GDM1 (cell line): ENCODE results near the gene CDHR2.

ENCODE experiments used
- DNase-seq: peaks from one replicate; lab custom pipeline; 2025; lab: John Stamatoyannopoulos, UW

Gene CDHR2

DNA sequence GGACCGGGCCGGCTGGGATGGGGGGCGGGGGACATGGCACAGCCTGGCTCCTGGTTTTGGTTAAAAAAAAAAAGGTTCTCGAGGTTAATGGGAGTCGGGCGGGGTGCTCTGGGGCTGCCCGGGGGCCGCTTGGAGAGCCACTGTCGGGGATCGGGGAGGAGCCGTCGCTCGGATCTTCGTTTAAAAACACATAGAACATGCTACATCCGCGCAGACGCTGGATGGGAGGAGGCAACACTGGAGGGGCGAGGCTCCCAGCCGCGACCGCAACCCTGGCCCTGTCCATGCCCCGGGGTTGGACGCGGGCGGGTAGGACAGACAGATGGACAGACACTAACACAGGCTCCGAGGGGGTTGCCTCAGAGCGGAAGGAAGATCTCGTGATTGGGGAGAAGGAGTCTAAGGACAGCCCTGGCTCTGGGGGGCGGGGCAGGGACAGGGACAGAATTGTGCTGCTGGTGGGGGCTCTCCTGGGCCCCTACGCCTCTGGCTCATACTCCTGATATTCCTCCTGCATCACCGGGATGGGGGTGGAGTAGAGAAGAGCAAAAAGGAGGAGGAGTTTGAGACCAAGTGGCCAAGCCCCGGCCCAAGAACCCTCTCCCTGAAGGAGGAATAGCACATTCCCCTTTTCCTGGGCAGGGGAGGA is 71.3 kb downstream of the CDHR2 start:
- DNase-seq, result no peak

DNA sequence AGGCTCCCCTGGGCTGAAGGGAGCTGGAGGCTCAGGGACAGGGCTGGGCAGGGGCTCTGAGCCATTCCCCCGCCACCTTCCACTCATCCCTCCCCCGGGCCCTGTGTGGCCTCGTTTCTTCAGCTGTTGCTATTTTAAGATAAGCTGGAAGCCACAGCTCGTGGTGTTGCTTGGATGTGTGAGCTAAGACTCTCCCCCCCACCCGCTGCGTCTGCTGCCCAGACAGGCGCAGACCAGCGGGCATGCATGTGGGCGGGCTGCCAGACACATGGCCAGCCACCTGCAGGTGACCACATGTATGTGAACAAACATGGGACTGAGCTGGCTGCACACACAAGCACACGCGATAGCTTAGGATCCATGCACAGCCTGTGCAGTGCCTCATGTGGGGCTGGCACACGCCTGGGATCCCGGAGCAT is 72.5 kb downstream of the CDHR2 start:
- DNase-seq, result no peak

DNA sequence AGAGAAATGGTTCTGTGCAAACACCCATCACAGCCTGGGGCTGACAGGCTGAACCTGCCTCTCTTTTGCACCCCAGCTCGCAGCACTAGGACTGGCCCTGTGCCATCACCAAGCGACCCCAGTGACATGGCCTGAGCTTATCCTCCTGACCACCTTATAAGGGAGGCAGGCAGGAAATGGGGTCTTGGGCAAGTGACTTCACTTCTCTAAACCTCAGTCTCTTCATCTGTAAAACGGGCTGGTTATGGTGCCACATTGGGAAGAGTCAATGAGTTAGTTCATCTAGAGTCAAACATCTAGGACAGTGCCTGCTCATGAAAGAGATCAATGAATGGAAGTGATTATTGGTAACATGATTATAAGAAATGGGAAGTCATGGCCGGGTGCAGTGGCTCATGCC is 75.0 kb downstream of the CDHR2 start:
- DNase-seq, result no peak

DNA sequence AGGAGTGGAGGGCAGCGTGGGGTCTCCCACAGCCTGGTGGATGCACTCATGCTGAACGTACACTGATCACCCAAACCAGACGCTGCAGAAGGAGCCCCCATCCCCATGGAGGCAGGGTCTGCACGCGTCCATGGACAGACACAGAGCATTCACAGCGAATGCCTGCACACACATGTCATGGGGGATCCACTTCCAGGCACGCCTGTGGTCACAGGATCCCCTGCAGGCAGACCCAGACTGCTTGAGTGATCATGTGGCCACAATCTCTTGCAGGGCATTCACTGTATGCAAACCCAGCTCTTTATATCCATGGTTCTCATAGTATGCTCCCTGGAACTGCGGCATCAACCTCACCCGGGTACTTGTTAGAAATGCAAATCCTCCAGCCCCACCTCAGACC is 75.8 kb downstream of the CDHR2 start:
- DNase-seq, result no peak

DNA sequence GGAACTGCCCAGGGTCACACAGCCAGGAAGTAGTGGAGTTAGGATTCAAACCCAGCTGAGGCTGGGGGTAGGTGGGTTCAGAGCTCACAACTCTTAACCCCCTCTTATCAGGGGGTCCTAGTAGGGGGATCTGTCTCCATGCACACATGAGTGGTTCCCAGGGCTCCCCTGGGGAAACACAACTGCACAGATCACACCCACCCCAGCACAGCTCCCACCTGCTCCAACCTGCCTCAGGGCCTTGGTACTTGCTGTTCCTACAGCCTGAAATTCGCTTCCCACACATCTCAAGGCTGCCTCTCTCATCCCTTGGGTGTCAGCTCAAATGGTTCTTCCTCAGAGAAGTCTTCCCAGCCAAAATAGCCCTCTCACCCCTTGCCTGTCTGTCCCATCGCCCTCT is 76.4 kb downstream of the CDHR2 start:
- no peak for DNase-seq

DNA sequence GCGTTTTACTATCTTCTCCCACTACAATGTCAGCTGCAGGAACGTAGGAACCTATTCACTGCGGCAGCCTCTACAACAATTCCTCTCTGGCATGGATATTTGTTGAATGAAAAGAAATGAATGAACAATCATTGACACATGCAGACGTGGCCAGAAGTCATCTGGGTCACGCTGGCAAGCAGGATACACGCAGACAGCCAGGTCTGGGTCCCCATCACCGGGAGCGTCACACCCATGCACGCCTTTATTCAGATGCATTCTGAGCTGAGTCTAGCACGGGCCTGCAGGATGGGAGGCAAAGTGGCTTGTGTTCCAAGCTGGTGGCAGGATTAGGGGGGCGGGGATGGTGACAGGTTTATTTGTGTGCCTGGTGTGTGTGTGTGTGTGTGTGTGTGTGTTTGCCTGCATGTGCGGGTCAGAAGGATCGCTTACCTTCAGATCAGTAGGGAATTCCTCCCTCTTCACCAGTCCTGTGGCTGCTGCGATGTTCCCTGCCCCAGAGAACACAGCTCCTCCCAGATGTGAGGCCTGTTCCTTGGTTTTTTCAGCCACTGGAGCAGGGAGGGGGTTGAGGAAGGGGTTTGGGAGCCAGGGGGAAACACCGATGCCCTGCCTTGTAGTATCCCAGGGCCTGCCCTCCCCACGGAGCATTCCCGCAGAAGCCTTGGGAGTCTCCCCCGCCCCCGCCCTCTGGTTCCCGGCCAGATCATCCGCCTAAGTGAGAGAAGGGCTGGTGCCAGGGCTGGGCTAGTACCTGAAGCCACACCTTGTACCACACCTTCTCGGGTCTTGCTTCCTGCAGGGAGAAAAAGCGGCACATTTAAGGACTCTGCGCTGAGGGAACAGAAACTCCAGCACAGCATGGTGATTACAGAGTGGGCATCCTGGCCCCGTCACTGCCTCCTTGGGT is 77.1 kb downstream of the CDHR2 start:
- no peak for DNase-seq

DNA sequence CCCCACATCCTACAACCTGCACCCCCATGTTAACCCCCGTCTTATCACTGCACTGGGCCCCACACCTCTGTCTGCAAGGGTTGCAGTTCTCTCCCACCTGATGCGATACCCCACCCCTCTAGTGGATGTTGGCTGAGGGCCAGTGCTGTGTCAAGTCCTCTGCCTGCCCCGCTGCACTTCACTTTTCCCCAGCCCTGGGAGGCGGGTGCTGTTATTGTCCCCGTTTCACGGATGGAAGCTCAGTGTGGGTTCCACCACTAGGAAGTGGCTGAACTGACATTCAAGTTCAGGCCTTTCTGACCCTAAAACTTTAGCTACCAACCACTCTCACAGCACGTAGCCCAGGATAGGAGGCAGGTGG is 77.7 kb downstream of the CDHR2 start:
- DNase-seq, result no peak

DNA sequence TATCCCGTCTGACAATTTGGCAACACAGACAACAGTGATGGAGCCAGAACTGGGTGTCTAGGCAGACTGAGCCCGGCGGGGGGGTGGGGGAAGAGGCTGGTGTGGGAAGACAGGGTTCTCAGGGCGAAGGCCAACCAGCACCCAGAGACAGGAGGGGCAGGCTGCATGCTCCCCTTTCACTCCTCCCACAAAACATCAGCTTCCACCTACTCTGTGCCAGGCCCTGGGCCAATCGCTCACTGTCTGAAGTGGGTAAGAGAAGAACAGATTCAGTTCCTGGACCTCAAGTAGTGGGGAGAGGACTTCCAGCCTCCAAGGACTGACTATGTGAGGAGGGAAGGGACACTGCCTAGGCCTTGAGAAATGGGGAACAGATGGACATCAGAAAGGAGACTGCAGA is 78.4 kb downstream of the CDHR2 start:
- DNase-seq, result no peak

DNA sequence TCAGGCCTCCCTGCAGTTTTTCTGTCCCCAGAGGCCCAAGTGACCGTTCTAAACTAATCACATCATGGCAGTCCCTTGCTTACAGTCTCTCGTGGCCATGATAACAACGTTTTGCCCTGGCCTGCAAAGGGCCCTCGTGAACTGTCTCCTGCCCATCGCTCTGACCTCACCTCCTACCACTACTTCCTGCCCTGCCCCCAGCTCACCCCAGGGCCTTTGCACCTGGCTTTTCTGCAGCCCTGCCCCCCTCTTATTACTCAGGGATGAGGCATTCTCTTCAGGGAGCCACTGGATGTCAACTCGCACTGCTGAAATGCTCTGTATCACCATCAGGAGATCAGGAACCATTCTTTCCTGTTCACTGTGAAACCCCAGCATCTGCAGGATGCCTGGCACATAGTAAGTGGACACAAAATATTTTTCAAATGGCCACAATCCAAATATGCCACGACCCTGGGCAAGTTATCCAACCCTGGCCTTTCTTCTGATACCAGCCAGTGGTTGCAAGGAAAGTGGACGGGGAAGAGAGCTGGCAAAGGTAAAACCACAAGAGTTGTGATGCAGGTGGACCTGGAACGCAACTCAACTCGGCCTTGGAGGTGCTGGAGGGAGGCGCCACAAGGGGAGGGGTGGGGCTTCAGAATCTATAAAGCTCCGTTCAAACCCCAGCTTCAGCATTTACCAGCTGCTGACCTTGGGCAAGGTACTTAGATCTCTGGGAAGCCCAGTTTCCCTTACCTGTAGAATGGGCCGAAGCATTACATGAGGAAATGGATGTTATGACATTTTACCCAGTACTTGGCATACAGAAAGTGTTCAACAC is 79.5 kb downstream of the CDHR2 start:
- no peak for DNase-seq

DNA sequence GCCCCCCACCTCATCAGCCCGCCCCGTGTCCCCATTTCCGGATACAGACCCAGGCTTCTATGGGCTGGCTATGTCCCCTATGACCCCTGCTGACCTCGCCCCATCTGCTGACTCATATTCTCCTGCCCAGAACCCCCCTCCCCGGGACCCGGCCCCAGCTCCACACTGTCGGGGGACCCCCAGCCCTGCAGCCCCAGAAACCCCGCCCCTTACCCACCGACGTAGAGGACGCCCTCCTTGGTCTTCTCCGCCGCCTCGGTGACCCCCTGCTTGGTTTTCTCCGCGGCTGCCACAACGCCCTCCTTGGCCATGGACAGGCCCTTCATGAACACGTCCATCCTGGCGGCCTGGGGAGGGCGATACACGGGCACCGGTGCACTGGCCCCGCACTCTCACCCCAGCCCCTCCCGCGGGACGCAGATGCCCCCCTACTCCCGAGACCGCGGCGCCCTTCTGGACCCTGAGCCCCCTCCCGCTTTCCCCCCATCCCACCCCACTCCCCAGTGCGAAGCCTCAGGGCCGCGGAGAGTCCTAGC is 80.2 kb downstream of the CDHR2 start:
- no peak for DNase-seq

DNA sequence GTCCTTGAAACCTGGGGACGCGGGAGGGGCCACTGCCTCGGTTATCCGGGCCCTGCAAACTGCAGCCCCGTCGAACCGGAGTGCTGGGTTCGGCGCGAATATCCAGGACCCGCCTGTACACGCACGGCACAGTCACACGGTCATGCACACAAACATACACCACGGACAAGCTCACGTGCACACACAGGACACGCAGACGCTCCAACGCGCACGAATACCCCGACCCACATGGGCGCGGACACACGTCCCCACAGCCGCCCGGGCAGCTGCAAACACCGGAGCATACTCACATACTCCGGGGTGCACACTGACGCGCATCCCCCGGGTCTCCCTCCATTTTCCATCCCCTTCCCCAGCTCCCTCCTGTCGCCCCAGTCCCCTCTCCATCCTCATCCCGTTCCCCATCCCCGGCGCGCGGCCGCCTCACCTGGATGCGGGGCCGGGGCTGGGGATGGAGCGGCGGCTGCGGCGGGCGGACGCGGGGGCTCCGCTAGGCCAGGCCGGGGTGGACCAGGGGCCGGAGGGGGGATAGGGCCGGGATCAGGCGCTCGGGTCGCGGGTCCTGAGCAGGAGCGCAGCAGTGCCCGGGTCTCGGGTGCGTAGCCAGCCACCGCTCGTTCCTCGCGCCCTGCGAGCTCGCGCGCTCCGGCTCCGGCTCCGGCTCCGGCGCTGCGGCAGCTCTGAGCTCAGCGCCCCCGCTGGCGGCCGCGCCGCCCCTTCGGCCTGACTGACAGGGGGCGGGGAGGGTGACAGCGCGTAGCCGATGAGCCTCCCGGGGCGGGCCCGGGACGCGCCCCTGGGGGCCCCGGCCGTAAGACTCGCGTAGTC is 80.9 kb downstream of the CDHR2 start, which contains the start of the genes EIF4E1B and SNCB:
TSS of gene EIF4E1B (plus strand) at position 823 of the 828 bp plus-strand sequence. CDS start 12,113 bp downstream, outside the sequence.
TSS of gene SNCB (minus strand) at position 682 of the 828 bp plus-strand sequence. CDS start 880 bp downstream, outside the sequence.
- no peak for DNase-seq

DNA sequence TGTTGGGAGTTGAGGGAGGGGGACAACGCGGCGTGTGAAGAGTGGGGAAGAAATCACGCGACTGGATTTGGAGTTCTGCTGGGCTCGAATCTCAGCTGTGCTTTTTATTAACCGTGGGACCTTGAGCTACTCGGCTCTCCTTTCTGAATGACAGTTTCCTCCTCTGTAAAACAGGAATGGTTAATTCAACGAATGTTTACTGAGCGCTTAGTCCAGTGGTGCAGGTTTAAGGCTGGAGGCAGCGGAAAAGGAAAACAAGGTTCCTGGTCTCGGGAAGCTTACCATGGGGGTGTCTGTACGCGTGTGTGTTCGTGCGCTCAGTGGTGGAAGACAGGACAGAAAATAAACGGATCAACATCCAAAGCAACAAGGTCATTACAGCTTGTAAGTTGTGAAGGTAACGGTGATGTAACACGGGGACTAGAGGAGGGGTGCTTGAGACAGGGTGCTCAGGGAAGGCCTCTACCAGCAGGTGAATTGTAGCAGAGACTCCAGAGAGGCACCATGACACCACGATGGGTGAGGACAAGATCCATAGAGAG is 81.6 kb downstream of the CDHR2 start:
- DNase-seq, result no peak

DNA sequence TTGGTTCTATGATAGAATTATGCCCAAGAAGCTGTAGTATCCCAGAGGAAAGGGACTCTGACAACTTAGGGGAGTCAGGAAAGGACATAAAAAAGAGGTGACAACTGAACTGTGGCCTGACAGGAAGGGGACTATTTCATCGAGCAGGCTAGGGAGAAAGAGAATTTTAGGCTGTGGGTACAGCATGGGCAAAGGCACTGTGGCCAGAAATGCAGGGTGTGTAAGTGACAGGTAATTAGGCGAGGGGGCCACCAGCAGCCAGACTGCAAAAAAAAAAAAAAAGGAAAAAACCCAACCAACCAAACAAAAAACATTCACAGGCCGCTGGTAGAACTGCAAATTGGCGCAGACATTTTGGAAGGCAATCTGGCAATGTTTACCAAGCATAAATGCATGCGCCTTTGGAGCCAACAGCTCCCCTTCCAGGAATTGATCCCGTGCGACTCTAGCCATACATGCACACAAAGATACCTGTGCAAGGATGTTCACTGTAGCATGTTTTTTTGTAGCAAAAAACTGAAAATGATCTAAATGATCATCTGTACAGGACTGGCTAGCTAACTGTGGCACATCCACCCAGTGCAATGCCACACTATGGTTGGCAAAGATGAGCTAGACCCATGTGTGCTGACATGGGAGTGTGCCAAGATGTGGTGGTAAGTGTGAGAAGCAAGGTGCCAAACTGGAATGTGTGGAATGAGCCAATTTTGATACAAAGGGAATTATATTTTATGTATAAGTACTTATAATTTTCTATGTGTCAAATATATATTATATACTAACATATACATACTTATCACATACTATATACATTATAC is 82.5 kb downstream of the CDHR2 start:
- no peak for DNase-seq

DNA sequence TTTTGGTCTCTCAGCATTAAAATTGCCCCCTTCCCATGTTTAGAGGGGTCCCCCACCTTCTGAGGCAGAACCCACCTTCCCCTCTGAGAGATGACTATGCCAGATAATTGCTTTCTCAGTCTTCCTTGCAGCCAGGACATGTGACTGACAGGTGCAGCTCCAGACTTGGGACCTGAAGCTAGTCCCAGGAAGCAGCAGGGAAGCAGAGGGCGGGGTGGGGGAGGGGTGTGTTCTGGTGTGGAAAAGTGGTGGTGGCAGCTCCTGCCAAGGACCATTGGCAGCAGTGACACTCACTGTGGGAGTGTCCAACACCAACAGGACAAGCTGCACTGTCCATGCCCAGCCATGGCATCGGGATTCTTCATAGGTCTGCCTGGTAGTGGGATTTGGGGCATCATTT is 83.6 kb downstream of the CDHR2 start:
- no peak for DNase-seq

DNA sequence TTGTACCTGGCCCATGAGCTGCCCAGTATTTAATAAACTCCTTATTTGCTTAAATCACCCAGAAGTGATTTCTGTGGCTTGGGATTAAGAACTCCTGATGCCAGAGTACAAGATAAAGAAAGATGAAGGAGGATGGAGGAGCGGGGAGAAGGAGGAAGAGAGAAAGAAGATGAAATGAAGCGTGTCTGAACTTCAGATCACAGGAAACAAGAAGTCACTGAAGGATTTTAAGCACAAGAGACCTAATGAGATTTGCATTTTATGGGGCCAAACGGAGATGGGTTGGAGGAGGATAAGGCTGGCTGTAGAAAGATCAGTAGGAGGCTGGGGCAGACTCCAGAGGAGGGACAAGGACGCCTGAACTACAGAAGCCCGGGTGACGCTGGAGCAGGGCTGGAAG is 84.5 kb downstream of the CDHR2 start:
- DNase-seq, result no peak

DNA sequence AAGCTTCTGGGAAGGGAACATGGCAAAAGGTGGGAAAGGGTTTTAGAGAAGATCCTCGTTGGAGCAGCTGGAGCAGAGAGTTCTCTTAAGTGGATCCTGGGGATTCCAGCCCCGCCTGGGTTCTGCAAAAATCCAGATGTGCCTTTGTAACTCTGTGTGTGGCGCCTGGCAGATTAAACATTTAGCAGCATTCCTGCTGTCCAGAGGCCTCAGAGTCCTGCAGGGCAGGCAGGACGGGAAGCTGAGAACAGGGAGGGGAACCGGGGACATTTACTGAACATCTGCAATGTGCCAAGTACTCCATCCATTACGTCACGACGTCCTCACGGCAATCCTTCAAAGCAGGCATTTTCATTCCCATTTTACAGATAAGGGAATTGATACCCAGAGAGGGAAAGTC is 87.3 kb downstream of the CDHR2 start:
- no peak for DNase-seq

DNA sequence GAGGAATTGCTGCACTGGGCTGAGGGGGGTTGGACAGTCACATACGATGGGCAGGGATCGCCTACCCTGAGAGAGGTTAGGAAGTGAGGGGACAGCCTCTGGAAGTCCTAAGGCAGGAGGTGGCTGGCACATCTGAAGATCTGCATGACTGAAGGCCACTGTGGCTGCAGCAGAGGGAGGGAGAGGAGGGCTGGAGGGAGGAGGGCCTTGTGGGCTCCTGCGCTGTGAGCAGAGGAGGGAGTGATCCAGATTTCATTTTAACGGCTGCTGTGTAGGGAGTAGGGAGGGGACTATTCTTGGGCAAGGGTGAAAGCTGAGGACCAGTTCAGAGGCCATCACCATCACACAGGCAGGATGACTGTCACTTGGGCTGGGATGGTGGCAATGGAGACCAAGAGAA is 88.4 kb downstream of the CDHR2 start:
- DNase-seq, result no peak

DNA sequence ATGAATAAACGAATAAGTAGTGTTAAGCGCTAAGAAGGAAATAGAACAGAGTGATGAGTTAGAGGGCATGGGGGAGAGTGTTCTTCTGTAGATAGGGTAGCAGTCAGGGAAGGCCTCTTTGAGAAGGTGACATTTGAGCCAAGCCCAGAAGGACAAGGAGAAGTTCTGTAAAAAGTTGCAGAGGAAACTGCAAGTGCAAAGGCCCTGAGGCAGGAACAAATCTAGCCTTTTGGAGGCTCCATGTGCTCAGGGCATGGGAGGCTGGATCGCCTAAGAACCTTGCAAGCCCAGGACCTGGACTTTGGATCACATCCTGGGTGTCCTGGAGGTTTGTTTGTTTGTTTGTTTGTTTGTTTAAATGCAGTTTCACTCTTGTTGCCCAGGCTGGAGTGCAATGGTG is 89.3 kb downstream of the CDHR2 start:
- DNase-seq, result no peak

DNA sequence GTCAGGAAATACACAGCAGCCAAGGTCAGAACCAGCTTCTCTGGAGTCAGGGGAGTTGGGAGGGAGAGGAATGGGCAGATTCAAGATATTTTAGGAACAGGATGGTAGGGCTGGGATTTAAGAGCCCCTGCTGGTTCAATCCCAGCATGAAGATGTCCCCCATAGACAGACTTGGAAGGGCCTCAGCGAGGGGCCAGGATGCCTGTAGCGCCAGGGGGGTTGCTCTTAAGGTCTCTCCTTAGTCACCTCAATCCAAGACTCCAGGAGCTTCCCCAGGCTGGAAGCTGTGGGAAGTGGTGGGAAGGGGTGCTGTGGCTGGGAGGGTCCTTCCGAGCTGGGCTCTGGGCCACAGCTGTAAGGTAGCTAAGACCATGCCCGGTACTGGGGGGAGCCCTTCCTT is 90.1 kb downstream of the CDHR2 start:
- DNase-seq, result no peak

DNA sequence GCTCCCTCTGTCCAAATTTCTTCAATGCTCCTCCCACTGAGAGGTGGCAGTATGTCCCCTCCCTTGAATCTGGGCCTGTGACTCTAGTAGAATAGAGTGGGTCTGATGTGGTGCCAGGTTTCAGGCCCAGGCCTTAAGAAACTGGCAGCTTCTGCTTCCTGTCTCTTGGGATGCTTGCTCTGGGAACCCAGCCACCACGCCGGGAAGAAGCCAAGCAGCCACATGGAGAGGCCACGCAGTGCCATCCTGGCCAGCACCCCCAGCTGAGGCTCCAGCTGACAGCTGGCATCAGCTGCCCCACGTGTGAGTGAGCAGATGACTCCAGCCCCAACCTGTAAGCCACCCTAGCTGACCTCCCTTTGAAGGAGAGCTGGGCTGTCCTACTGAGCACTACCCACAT is 90.8 kb downstream of the CDHR2 start:
- no peak for DNase-seq
